LNCAP (cell line): ENCODE results near the gene HOXD3.

ENCODE experiments used
- CTCF ChIP-seq: fragments of 450-650 bp; IDR thresholded peaks from 2 replicates; pipeline ENCODE4 v1.5.1; 2017; ENCODE audit warnings: mild to moderate bottlenecking

Gene HOXD3

GRCh38 chr2:176133389-176133788, 23.7 kb upstream of the HOXD3 start:
- TF ChIP-seq CTCF: no peak

GRCh38 chr2:176134035-176134434, 23.1 kb upstream of the HOXD3 start:
- no peak for TF ChIP-seq CTCF

GRCh38 chr2:176135035-176135440, 22.1 kb upstream of the HOXD3 start:
- no peak for TF ChIP-seq CTCF

- no peak for TF ChIP-seq CTCF
Measured at GRCh38 chr2:176136374-176137251, 20.5 kb upstream of the HOXD3 start.

GRCh38 chr2:176137252-176137580, 19.9 kb upstream of the HOXD3 start:
- TF ChIP-seq CTCF: no peak

GRCh38 chr2:176137906-176138305, 19.2 kb upstream of the HOXD3 start:
- TF ChIP-seq CTCF: no peak

- no peak for TF ChIP-seq CTCF
Measured at GRCh38 chr2:176138526-176138922, 18.6 kb upstream of the HOXD3 start.
